Stimulated activated naive CD8-positive, alpha-beta T cell treated with anti-CD3 and anti-CD28 coated beads, Interleukin-15, Interleukin-2, amounts not matched to agents 100 U/mL and 50 U/mL, for 24 hours (primary cell): ENCODE results near the gene DDHD1.
A peak's percentile ranks its signal among the peaks of the same experiment; 100 is the strongest.
"Not testable (repeated sequence)": the region's sequence is repeated elsewhere in the genome, so short reads cannot be mapped to it uniquely, and the experiment has no call there.

Source experiments
- ATAC-seq: fragments of 150-1000 bp; cut with Tn5 transposase; one replicate; pipeline ENCODE4 v1.10.0; 2021
- DNase-seq: peaks from one replicate; pipeline ENCODE4 v3.0.0; 2021

DDHD1 gene

DNA sequence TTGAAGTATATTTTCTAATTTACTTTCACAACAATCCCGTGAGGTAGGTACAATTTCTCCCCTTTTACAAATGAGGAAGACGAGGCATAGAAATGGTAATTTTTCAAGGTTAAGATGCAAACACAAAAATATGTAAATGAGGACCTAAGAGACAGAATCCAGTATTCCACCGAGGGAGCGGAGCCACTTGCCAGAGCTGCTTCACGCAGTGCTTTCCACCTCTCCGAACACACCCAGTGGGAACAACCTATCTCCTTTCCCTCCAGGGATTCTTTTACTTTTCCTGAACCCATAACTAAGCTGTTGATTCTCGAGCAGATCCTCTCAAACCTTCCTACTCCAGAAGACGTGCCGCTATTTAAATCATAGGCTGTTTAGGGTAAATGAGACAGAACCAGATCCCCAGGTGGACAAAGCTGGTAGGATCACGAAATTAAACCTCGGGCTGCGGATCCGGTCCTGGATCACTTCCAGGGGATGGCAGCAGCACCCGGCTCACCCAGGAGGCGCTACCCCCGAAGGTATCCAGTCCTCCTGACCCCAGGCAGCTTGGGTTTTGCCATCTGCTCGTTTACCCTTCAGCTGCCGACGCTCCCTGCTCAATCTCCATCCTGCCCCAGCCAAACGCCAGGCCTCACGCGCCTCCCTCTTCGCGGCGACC lies 1.5 kb downstream of the DDHD1 start:
- ATAC-seq (no peak), DNase-seq (peak; percentile 53)

GRCh38 chr14:53149668-53150316 lies 3.3 kb downstream of the DDHD1 start:
- no peak for ATAC-seq
- no peak for DNase-seq

DNA sequence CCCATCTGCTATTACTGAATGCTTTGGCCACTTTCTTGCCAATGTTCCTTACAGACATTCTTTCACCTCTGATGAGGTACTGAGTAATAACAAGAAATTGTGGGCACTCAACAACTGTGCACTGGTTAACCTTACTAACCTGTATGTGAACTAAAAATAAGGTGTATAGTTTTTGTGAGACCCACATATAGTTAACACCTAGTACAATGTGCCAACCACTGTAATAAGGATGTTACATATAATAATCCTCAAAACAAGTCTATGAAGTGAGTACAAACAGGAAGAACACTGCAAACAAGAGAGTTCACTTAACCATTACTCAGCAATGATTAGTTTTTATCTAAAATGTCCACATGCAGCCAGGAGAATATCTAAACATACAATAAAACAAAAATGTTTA lies 4.5 kb downstream of the DDHD1 start:
- ATAC-seq (peak; percentile 12), DNase-seq (no peak)

- no peak for DNase-seq
- ATAC-seq = no peak
Measured at GRCh38 chr14:53147893-53148292, 5.2 kb downstream of the DDHD1 start.

- DNase-seq (no peak), ATAC-seq (no peak)
Measured at GRCh38 chr14:53147208-53147607, 5.9 kb downstream of the DDHD1 start.

DNA sequence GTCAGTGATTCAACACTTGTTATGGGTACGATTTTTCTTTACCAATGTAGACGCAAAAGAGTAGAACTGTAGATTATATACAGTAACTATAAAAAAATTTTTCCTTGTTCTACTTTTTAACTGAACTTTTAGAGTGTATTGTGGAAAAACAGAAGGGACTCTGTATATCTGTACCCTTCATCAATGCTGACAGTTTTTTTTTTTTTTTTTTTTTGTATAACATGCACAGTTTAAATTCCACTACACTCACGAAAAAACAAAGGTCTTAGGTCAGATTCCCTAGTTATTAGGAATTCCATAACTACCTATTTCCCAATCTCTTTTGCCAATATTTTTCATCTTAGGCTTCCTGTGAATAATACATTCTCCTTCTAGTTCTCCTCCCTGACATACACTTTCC lies 6.4 kb downstream of the DDHD1 start:
- DNase-seq (no peak), ATAC-seq (no peak)

- DNase-seq (no peak), ATAC-seq (peak; percentile 93)
Measured at GRCh38 chr14:53144244-53144643, 8.9 kb downstream of the DDHD1 start.

DNA sequence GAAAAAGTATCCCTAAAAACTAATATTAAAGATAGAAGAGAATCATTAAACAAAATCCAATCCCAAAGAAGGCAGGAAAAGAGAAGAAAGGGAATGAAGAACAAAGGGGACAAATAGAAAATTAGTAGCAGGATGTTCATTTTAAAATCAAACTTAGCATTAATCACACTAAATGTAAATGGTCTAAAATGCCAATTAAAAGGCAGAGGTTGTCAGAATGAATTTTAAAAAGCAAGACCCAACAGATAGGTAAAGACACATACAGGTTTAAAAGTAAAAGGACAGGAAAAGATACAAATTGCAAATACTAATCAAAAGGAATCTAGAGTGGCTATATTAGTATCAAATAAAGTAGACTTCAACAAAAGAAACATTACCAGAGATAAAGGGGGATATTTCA lies 12.5 kb downstream of the DDHD1 start:
- DNase-seq (no peak), ATAC-seq (no peak)

DNA sequence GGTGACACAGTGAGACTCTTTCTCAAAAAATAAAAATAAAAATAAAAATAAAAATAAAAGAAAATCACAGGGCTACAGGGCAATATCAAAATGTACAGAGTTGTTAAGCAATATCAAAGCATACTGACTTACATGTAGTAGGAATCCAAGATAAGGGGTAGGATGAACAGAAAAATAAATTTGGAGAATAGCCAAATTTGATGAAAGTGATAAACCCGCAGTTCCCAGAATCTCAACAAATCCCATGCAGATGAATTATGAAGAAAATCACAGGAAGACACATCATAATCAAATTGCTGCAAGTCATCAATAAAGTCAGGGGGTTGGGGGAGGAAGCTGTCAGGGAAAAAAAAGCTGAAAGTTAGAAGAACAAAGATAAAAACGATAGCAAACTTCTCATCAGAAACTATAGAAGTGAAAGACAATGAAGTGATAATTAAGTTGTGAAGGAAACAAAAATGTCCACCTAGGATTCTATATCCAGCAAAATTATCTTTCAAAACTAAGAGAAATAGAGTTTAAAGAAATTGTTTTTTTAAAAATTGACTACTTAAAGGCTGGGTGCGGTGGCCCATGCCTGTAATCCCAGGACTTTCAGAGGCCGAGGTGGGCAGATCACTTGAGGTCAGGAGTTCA lies 15.4 kb downstream of the DDHD1 start:
- DNase-seq (no peak), ATAC-seq (no peak)

DNA sequence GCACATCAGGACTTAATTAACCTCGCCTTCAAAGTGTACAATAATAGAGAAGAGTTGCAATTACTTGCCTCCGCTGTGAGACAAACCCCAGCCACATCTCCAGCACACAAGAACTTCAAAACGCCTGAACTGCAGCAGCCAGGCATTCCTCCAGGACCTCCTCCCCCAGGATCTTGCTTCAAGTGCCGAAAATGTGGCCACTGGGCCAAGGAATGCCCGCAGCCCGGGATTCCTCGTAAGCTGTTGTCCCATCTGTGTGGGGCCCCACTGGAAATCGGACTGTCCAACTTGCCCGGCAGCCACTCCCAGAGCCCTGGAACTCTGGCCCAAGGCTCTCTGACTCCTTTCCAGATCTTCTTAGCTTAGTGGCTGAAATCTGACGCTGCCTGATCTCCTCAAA lies 22.6 kb downstream of the DDHD1 start:
- ATAC-seq, DNase-seq: not testable (repeated sequence)

- no peak for DNase-seq
- peak; percentile 23 for ATAC-seq
Measured at GRCh38 chr14:53128303-53129028, 24.7 kb downstream of the DDHD1 start.

- DNase-seq = no peak
- peak; percentile 43 for ATAC-seq
Measured at GRCh38 chr14:53127832-53128231, 25.3 kb downstream of the DDHD1 start.

DNA sequence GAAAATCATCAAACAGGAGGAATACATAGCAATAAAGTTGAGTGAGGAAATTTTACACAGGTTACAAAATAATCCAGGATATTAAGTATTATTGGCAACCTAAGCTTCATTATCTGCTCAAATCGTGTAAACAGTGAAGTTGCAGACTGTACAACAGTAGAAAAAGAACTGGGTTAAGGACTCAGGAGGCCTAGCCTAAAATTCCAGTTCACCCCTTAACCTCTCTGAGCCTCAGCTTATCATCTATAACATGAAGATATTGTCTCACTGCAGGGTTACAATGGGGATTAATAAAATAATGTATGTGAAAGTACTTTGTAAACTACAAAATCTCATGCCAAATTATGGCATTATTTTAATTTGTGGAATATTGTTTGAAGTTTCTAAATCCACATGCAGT lies 26.0 kb downstream of the DDHD1 start:
- no peak for ATAC-seq

GRCh38 chr14:53126731-53127130 lies 26.4 kb downstream of the DDHD1 start:
- ATAC-seq = no peak

More for the DNA sequence above, 26.0 kb downstream of the DDHD1 start:
- no peak for DNase-seq

DNA sequence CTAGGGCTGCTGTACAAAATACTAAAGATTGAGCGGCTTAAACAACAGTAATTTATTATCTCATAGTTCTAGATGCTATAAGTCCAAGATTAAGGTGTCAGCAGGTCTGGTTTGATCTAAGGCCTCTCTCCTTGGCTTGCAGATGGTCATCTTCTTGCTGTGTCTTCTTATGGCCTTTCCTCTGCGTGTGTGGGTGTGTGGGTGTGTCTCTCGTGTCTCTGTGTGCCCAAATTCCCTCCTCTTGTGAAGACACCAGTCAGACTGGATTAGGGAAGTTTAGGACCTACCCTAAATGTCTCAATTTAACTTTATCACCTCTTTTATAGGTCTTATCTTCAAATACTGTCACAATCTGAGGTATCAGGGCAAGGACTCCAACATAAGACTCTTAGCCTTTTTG lies 28.3 kb downstream of the DDHD1 start:
- DNase-seq (no peak), ATAC-seq (no peak)

More at GRCh38 chr14:53126731-53127130, 26.4 kb downstream of the DDHD1 start:
- no peak for DNase-seq

- ATAC-seq, DNase-seq: not testable (repeated sequence)
Measured at GRCh38 chr14:53121419-53121818, 31.7 kb downstream of the DDHD1 start.

DNA sequence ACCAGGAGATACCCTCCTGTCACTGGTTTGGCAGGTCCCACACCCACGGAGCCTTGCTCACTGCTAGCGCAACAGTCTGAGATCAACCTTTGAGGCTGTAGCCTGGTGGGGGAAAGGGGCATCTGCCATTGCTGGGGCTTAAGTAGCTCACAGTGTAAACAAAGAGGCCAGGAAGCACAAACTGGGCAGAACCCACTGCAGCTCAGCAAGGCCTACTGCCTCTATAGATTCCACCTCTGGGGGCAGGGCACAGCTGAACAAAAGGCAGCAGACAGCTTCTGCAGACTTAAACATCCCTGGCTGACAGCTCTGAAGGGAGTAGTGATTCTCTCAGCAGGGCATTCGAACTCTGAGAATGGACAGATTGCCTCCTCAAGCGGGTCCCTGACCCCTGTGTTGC lies 35.6 kb downstream of the DDHD1 start:
- not testable (repeated sequence) for ATAC-seq, DNase-seq

GRCh38 chr14:53113989-53114388 lies 39.1 kb downstream of the DDHD1 start:
- ATAC-seq = no peak

GRCh38 chr14:53110096-53110495 lies 43.0 kb downstream of the DDHD1 start:
- no peak for ATAC-seq

More at GRCh38 chr14:53113989-53114388, 39.1 kb downstream of the DDHD1 start:
- no peak for DNase-seq

DNA sequence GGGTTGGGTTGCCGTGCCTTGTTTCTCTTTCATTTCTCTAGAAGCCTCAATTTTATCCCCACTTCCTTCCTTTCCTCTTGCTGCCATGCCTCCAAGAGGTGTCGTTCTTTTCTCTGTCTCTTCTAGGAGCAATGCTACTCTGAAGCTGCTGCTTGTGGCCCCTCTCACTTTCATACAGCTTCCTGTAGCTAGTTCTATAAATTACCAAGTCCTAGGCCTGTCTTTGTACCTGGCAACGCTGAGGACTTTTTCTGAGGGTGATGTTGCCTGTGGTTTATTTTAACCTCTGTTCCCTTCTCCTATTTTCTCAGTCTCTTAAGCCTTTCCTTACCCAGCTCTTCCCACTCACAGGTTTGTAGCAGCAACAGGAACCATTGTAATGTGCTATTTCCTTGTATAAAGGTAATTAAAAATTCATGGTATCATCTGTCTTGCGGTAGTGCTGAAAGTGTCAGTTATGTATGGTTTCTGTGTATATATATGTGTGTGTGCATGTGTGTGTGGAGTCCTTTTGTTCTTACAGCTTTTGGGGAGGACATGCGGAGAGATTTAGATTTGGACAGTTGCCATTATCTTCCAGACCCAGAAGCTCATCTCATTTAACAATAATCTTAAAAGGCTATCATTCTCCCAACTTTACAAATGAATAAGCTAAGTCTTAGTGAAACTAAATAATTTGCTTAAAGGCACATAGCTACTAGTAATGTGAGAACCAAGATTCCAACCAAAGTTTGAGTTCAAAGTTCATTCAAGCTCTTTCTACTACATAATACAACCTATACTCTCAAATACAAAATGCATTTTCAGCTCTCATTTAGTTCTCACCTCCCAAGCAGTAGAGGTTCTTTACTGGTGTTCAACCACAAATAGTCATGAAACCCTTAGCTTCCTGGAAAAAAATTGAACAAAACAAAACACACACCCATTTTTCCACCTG lies 43.8 kb downstream of the DDHD1 start:
- DNase-seq (peak; percentile 50), ATAC-seq (peak; percentile 83)

More at GRCh38 chr14:53110096-53110495, 43.0 kb downstream of the DDHD1 start:
- no peak for DNase-seq

GRCh38 chr14:53108292-53109104 lies 44.6 kb downstream of the DDHD1 start:
- DNase-seq (no peak), ATAC-seq (no peak)
